Hepatocyte (in vitro differentiated cells): Measurements from ENCODE around the gene PHF3.

Experiments
- CTCF ChIP-seq: fragments of 200-600 bp; sonication (generic); IDR thresholded peaks from 2 replicates; pipeline ENCODE4 v1.5.1; 2016; ENCODE audit warnings: antibody characterized with exemption, mild to moderate bottlenecking; ENCODE audit not compliant: poor library complexity
- EZH2 ChIP-seq: fragments of 200-600 bp; sonication (generic); IDR thresholded peaks from 2 replicates; pipeline ENCODE4 v1.6.1; 2016; ENCODE audit warnings: antibody characterized with exemption, mild to moderate bottlenecking, borderline replicate concordance

GRCh38 chr6:63597141-63598048 lies 38.2 kb upstream of the PHF3 start:
- TF ChIP-seq CTCF: no peak
- TF ChIP-seq EZH2: no peak
